HG02610 (cell line): ENCODE measurements around the gene ENDOV.

Experiments used
- ATAC-seq: cut with Tn5 transposase; IDR thresholded peaks from one replicate; pipeline ENCODE4 v1.9.1; 2021; ENCODE audit warnings: mild to moderate bottlenecking, moderate library complexity; ENCODE audit not compliant: unreplicated experiment

The ENDOV gene

DNA sequence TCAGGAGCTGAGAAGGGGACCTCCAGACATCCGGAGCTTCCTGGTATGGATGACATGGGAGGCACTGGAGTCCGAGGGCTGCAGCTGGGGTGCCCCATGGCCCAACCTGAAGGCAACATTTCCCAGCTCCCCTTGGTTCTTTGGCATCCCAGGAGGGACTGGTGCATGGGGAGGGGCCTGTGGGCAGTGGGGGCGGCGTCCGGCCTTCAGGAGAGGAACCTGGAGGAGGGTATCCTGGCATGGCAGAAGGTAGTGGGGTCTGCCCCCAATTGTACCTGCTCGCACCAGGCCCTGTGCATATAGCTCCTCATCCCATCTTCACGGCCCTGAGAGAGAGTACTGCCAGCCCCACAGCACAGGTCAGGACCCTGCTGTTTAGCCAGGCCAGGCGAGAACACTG, 49.5 kb downstream of the ENDOV start:
- ATAC-seq, result no peak

DNA sequence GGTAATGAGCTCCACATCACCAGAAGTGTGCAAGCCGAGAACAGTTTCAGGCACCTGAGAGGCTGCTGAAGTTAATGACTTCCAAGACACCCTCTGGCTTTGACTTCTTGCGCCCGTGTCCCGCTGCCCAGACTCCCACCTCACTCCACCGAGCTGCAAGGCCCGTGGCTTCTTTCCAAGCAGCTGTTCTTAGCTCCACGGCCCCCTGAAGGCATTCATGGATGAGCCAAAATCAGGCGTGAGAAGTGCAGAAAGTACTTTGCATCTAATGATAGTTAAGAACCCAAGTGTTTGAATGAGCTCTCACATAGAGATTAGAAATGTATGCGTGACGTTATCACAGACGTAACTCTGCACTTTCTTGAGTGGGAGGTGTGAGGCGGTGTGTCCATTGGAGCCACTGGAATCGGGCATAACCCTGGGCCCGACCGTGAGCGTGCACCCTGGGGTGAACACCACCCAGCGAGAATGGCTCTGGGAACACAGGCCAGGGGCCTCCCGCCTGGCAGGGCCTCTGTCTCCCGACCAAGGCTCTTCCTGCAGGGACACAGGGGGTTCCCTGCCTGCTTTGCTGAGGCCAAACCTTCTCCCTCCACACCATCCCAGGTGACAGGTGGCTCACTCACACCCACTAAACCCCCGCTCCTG, 50.5 kb downstream of the ENDOV start:
- no peak for ATAC-seq

DNA sequence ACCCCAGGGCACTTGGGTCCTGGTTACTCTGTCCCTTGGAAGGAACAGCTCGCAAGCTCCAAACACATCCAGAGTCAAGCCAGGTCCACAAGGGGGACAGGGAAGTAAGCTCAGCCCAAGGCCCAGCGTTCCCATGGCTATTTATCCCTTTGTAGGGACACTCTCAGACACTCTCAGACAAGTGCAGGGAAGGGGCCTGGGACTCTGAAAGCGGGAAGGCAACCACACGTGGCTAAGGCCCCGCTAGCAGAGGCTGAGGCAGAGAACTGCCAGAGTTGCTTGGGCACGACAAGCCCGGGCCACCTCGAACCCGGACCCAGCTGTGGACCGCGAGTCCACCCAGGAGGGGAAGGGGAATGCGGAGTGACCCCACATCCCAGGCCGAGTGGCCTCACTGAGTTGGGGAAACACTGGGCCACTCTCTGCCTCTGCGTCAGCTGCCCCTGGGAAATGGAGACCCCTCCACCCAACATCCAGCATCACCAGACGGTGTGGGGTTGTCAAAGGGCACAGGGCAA, 51.3 kb downstream of the ENDOV start:
- ATAC-seq, result no peak

DNA sequence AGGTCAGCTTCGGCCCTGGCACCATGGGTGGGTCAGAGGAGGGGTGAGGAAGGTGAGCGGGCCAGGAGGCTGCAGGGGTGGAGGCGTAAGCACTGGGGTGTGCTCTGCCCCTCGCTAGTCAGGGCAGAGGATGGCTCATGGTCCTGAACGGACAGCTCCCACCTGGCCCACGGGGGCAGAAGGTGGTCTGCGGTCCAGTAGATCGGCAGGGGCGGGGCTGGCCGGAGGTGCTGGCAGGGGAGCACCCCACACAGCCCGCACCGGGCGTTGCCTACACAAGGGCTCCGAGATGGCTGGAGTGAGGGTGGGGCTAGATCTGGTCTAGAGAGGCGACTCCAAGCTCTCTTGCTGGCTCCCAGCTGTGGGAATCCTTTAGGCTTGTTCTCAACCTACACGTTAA, 53.3 kb downstream of the ENDOV start:
- ATAC-seq, result no peak

DNA sequence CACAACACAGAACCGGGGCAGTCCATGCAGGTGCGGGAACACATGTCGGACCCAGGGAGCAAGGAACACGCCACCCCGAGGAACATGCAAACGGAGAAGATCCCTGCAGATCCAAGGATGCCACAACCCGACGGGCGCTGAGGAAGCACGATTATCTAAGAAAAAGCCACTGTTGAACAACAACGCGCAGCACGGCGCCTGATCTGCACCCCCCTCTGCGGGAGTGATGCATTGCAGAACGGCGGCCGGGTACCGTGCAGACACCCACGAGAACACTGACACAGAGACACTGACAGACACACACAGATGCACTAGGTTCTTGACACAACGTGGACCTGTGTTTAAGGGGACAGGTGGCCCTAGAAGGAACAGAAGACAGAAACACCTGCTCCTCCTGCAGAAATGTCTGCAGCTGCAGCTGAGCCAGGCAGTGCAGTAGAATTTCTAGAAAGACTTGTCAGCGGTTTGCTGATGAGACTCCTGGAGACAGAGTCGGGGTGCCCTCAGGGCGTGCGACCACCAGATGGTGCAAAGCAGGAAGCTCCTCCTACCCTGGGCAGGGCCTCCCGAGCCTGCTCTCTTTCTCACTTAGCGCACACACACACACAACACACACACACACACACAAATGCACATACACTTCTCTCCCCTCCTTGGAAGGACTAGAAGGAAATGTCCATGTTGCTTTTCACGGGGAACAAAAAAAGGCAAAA, 54.0 kb downstream of the ENDOV start:
- no peak for ATAC-seq

DNA sequence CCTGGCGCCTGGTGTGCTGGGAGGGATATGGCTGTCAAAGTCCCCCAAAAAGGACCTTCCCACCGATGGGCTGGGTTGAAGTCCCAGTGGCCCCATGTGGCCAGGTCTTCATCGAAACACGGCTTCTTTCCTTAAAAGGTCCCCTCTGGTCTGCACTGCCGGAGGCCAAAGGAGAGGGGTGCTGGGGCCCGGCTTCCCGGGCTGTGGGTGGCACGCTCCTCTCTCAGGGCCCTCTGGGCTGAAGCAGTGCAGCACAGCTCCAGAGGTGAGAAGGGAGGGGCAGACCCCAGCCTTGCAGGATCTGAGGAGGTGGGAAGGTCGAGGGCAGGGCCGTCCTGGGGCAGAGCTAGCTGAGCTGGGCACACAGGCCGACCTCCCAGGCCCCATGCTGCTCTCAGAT, 54.7 kb downstream of the ENDOV start:
- ATAC-seq, result no peak

DNA sequence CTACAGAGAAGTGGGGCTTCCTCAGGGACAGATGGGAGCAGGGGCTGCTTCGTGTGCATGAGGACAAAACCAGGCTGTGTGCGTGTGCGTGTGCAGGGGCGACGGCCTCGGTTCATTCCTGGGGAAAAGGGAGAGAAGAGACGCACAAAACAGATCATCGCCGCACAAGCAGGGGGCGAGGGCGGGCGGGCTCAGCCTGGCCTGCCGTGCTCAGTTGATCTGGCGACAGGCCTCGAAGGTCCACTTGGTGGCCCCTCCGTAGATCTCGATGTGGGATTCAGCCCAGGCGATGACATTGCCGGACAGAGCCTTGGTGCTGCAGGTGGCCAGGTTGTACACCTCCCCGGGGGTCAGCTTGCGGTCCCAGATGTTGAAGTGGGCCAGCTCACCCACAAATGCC, 55.6 kb downstream of the ENDOV start:
- no peak for ATAC-seq

DNA sequence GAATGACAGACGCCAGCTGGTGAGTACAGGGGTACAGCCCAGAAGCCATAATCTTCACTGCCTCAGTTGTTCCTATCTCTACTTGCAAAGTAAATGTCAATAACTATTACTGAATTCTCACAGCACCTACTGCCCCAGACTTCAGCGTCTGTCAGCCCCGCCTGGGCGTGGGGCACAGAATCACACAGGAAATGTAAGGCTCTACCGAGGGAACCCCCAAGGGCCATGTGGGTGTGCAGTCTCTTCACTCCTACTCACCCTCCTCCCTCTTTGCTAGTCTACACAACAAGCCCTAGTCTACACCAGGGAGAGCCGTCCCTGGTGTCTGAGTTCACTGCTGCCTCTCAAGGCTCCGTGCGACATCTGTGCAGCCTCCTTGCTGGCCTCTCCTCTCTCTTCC, 57.0 kb downstream of the ENDOV start:
- ATAC-seq, result no peak

DNA sequence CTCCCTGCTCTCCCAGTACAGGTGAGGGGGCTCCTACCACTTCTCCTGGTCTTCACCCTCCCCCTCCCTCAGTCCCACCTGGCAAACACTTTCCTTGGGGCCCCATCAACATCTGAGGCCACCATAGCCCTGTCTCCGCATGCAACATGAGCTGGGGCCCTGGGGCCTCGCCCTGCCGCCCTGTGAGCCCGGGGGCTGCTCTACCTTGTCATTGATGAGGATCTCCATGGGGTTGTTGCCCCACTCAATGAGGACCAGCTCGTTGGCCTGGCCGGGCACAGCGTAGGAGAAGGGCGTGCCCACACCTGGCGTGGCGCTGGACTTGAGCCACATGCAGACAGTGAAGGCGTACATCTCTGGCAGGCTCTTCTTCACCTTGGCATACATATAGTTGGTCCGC, 58.0 kb downstream of the ENDOV start:
- ATAC-seq, result no peak

DNA sequence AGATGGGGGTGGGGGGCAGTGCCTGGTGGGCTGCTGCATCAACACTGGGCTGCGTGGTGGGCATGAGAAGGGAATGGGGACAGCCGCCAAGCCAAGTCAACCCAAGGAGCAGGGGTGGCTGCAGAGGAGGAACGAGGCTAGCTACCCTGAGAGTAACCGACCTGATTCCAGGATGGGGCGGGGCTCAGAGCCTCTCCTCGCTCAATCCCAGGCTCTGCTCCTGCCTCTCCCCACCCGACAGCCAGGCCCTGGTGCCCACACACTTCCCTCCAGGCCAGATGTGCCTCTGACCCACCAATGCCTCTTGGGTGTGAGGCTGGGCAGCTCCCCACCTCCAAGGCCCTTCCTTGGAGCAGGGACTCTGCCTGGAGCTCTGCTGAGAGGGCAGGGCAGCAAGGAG, 58.7 kb downstream of the ENDOV start:
- ATAC-seq, result no peak

DNA sequence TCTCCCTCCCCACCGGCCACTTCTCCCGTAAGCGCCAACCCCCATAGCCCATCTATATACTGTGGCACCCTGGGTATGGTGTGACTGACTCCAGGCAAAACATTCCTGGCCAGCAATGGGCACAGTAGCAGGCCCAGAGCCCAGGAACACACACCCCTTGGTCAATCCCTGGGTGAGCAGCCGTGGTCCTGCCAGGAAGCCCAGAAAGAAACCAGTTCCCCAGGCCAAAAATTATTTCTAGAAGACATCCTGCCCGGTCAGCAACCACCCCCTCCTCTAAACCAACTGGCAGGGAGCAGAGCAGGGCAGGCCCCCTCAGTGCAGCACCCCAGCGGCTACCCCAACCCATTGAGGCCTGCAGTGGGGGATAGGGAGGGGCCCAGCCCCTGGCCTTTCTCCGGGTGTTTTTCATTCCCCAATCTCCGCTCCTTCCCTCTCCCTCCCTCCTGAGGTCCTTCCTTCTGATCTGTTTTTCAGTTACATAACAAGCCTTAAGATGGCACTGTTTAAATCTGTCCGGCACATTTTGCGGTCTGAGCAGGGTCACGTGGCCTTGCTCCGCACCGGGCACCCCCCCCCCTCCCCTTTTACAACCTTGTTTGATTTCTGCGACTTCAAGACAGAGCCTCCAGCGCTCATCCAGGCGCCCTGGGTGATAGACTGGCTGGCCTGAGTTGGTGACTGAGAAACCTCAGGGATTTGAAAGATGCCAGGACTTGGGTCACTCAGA, 59.4 kb downstream of the ENDOV start:
- ATAC-seq, result no peak

DNA sequence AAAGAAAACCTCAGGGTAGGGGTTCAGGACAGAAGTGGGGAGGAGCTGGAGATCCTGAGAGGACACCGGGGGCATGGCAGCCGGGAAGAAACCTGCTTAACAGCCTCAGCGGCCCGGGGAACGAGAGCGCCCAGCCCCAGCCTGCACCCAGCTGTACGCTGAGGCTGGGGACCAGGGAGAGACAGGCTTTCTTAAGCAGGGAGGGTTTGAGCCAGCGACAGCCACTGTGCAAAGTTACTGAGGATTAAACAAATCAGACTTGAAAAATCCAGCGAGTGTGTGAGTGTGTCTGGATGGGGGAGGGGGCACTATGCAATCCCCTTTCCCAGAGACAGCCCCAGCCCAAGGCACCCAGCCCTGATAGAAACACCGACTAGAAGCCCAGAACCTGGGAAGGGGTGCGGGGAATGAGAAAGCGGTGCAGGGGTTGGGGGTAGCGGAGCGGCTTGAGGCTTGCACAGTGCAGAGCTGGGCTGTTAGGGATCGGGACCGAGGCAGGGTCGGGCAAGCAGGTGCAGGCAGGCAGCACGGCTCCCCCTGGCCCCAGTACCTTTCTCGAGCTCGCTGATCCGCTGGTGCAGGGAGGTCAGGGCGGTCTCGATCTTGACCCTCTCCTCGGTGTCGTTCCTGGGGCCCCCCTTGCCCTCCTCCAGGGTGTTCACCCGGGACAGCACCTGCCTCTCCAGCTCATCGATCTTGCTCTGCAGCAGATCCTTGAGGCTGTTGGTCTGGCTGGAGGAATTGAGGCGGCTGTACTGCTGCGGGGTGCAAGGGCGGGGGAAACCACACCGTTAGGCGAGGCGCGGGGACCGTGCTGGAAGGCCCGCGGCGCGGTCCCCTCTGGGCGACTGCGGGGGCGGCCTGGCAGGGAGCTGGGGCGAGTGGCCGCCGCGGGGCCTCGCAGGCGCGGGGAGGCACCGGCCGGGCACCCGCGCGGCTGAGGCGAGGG, 60.3 kb downstream of the ENDOV start:
- ATAC-seq, result no peak

DNA sequence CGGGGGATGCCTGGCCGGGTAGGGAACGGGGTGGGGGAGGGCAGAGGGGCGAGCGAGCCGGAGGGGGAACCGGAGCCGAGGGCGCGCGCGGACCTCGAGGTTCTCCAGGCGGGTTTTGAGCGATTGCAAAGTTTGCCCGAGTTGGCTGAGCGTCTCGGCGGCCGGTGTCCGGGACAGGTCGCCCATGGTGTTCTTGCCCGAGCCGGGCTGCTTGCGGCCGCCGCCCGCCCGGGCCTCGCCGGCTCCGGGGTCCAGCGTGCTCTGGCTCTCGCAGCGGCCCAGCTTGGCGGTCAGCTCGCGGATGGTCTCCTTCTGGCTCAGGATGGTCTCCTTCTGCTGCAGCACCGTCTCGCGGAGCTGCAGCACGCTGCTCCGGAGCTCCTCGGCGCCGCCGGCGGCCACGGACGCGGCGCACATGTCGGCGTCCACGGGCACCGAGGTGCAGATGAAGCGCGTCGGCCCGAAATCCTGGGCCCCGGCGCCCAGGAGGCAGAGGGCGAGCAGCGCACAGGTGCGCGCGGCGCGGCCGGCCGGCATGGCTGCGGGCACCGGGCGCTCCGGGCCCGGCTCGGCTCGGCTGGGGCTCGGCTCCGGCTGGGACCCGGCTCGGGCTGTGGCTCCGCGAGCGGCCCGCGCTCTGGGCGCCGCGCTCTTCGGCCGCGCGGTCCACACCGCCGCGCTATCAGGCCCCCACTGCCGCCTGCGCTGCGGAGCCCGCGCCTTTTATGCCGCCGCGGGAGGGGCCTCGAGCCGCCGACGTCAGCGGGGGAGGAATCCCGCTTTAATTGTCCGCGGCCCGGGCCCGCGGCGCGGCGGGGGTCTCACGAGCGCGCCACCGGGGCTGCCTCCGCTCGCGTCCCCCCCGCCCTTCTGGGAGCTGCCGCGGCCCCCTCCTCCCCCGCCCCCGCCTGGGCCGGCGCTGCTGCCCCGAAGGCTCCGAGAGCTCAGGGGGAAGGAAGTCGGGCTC, 61.2 kb downstream of the ENDOV start, which contains the start of gene NPTX1:
Gene NPTX1, minus strand, starts transcription at position 698 of the 967 bp plus-strand sequence. Its CDS starts 161 bp downstream, at position 537.
- no peak for ATAC-seq

DNA sequence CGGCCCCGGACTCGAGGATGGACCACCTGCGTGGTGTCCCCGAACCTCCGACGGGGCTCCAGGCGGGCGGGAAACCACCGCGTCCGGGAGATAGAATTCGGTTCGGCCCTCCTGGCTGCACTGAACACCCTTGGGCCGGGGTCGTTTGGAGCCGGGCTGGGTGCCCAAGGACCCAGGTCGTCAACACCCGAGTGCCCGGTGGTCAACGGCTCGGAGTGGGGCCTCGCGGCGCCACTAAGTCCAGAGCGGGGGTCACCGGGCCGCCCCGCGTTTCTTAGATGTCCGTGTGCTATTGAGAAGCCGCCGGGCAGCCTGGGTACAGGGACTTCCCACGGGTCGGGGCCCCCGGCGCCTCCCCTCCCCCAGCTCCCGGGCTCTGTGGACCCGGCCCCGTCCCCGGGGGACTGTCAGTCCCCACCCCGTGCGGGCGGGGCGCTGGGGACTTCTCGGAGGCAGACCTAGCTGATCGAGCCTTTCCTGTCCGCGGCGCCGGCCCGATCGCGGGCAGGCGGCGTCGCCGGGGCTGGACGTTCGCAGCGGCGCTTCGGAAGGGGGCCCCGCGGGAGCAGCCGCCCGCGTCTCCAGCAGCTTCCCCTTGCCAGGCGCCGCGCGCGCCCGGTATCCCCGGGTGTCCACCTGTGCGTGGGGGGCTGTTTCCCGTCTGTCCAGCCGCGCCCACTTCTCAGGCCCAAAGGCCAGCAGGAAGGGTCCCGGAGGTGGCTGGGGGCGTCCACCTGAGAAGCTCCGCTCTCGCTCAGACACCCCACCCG, 62.1 kb downstream of the ENDOV start:
- ATAC-seq, result no peak

DNA sequence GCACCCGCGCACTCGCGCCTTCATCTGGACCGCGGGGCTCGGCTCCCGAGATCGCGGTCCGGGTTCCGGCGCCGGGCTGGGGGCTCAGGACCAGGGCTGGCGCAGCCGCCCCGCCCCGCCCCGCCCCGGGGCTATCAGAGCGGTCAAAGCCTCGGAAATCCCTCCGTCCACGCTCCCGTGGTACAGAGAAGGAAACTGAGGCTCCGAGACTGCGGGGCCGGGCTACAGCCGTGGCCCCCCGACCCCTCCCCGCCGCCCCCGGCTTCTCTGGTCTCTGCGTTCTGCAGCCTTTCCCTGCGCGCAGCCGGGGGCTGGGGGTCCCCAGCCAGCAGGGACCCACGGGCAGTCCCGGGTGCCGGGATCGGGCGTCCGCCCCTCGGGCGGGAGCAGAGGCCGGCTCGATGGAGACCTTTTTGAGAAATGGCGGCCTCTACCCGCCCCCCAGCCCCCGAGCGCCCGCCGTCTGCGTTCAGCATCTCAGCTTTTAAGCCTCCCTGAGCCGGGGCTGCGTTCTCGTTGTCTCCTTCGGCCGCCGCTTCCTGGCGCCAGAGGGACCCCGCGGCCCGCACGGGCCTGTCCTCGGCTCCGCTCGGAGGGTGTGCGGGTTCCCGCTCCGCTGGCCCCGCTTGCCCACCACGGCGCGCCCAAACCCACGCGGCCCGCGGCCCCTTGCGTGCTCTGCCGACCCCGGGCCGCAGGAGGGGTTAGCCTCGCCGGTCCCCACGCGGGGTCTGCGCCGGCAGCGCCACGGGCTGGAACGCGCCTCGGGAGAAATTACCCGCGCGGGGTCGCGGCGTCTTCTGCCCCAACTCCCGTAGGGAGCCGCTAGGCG, 62.9 kb downstream of the ENDOV start:
- no peak for ATAC-seq

DNA sequence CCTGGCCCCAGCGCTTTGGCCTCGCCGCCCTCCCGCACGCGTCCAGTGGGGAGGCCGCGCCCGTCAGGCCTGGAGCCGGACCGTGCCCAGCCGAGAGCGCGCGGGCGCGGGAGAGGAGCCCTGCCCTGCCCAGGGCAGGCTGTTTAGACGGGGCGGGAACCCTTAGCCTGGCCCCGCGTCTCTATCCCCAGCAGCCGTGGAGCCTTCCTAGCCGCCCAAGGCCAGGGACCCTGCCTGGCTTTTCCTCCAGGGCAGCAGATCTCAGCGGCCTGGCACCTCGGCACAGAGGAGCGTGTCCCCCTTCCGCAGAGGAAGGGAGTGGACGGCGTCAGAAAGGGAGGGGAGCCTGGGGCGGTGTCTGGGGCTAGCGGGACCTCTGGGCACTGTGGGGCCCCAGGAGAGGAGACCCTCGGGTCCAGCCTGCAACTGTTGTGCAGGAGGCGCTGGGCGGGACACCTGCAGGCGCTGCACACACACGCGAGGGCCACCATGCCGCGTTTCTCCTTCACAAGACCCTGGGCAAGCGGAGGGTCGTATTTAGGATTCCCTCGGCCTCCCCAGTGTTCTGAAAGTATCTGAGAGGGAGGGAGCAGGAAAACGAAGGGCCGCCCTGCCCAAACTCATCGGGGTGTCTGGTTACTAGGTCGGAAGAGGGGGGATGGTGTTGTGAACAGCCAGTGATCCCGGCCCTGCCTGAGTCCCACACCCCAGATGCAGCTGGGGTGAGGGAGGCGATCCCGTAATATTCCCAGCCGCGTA, 63.7 kb downstream of the ENDOV start:
- ATAC-seq, result no peak

DNA sequence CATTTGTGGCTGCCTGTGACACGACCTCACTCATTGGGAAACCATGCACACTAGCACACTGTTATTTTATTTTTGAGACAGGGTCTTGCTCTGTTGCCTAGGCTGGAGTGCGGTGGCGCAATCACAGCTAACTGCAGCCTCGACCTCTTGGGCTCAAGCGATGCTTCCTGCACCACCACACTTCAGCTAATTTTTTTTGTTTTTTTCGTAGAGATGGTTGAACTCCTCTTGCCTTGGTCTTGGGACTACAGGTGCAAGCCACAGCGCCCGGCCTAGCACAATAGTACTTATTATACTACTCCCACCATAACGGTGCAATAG, 64.2 kb downstream of the ENDOV start:
- ATAC-seq, result no peak
